Measurements from ENCODE around the gene ROM1. TPM values are rescaled to one million over a fixed set of nuclear protein-coding genes. Genes with fewer than 3 reads are reported as not detected.
A peak's percentile ranks its signal among the peaks of the same experiment; 100 is the strongest.

Gene ROM1
- total RNA-seq, 6 donors from 2014 or later: 3.1 to 9.2 (median 5.2) TPM

GRCh38 chr11:62610814-62611704 is 2.0 kb upstream of the ROM1 start:
- no peak for ATAC-seq (ENCODE audit: low FRiP score in 2 of 2)
- H3K36me3 ChIP-seq: peaks cover 3 to 60% (median 24%) of the 10 kb centered on the region in 4 donors
- DNase-seq: peak in 1 of 2 donors; percentile 64
- no peak for TF ChIP-seq EP300 (IDR thresholded peaks at IDR 0.05)
- TF ChIP-seq POLR2AphosphoS5 (IDR thresholded peaks at IDR 0.05): no peak
- TF ChIP-seq POLR2A (IDR thresholded peaks at IDR 0.05): no peak
- no peak for TF ChIP-seq CTCF (IDR thresholded peaks at IDR 0.05)
- H3K9me3 ChIP-seq: no peaks in the 10 kb centered on the region
- peak overlapping the region; percentile 95 to 99 (median 98) for H3K27ac ChIP-seq
- H3K4me3 ChIP-seq: peak overlapping the region; percentile 66 to 95 (median 78)
- H3K4me1 ChIP-seq: peaks cover 20 to 32% (median 21%) of the 10 kb centered on the region in 4 donors
- H3K27me3 ChIP-seq: no peaks in the 10 kb centered on the region
- 58 to 67% methylated on average over 24 to 26 of the region's 28 CpGs for WGBS, 2 donors

GRCh38 chr11:62611705-62612365 is 1.2 kb upstream of the ROM1 start:
- peak; percentile 15 to 20 for ATAC-seq (ENCODE audit: low FRiP score in 2 of 2)
- DNase-seq: peak; percentile 53 to 79
- peak overlapping the region; percentile 66 to 95 (median 78) for H3K4me3 ChIP-seq

GRCh38 chr11:62613291-62613778 is 278 bp downstream of the ROM1 start:
- DNase-seq (peak in 1 of 2 donors; percentile 88), ATAC-seq (ENCODE audit: low FRiP score in 2 of 2) (peak in 1 of 2 donors; percentile 2)
- 40% methylated on average over 2 of the region's 15 CpGs; no CpG with 5 or more reads in 1 of the 2 donors for WGBS, 2 donors
- Histone ChIP-seq H3K4me1 (peaks cover 17 to 27% (median 20%) of the 10 kb centered on the region in 4 donors), H3K4me3 (peak overlapping the region in 3 of 4 donors; percentile 66 to 95 (median 76)), H3K27me3 (no peaks in the 10 kb centered on the region), H3K36me3 (peaks cover 3 to 55% (median 19%) of the 10 kb centered on the region in 4 donors), H3K27ac (peak overlapping the region; percentile 95 to 99 (median 98)), H3K9me3 (no peaks in the 10 kb centered on the region)
- TF ChIP-seq POLR2AphosphoS5 (IDR thresholded peaks at IDR 0.05) (no peak), EP300 (IDR thresholded peaks at IDR 0.05) (no peak), POLR2A (IDR thresholded peaks at IDR 0.05) (no peak), CTCF (IDR thresholded peaks at IDR 0.05) (no peak)

More at GRCh38 chr11:62611705-62612365, 1.2 kb upstream of the ROM1 start:
- H3K4me1 ChIP-seq: peaks cover 20 to 32% (median 21%) of the 10 kb centered on the region in 4 donors
- no peaks in the 10 kb centered on the region for H3K9me3 ChIP-seq
- 1% methylated on average over 26 to 34 of the region's 34 CpGs for WGBS, 2 donors
- H3K27me3 ChIP-seq: no peaks in the 10 kb centered on the region
- TF ChIP-seq POLR2AphosphoS5 (IDR thresholded peaks at IDR 0.05): peak; percentile 9 to 23
- no peak for TF ChIP-seq EP300 (IDR thresholded peaks at IDR 0.05)
- TF ChIP-seq POLR2A (IDR thresholded peaks at IDR 0.05): no peak
- peak in 1 of 6 experiments; percentile 58 for TF ChIP-seq CTCF (IDR thresholded peaks at IDR 0.05)
- peaks cover 6 to 61% (median 25%) of the 10 kb centered on the region in 4 donors for H3K36me3 ChIP-seq
- peak overlapping the region; percentile 95 to 99 (median 98) for H3K27ac ChIP-seq

- peaks cover 3 to 45% (median 15%) of the 10 kb centered on the region in 4 donors for H3K36me3 ChIP-seq
- no peak for ATAC-seq (ENCODE audit: low FRiP score in 2 of 2)
- no peak for DNase-seq
- H3K4me1 ChIP-seq: peaks cover 17 to 26% (median 20%) of the 10 kb centered on the region in 4 donors
- TF ChIP-seq EP300 (IDR thresholded peaks at IDR 0.05) (no peak), CTCF (IDR thresholded peaks at IDR 0.05) (no peak), POLR2AphosphoS5 (IDR thresholded peaks at IDR 0.05) (no peak), POLR2A (IDR thresholded peaks at IDR 0.05) (no peak)
- H3K9me3 ChIP-seq: no peaks in the 10 kb centered on the region
- WGBS, 2 donors: 82 to 84% methylated on average over 7 to 8 of the region's 8 CpGs
- no peaks in the 10 kb centered on the region for H3K27me3 ChIP-seq
- H3K27ac ChIP-seq: peak overlapping the region in 3 of 4 donors; percentile 95 to 99 (median 99)
- no peak overlapping the region for H3K4me3 ChIP-seq
Observed at GRCh38 chr11:62614275-62614674, 1.2 kb downstream of the ROM1 start.
